Stimulated activated CD8-positive, alpha-beta memory T cell treated with anti-CD3 and anti-CD28 coated beads, Interleukin-7, amount 100 ng/mL, for 1 hour (primary cell): ENCODE data around the gene P3R3URF.

ENCODE experiments used
- DNase-seq, 2 donors: peaks; one replicate each; pipeline ENCODE4 v3.0.0-alpha.2; 2020; ENCODE audit warnings: low read depth in 2 of 2

P3R3URF gene

GRCh38 chr1:46172321-46172720 lies 4.0 kb downstream of the P3R3URF start:
- DNase-seq = no peak

- no peak for DNase-seq
These were observed 4.4 kb downstream of the P3R3URF start for GRCh38 chr1:46171871-46172270.

- DNase-seq = no peak
These were observed 4.9 kb downstream of the P3R3URF start for GRCh38 chr1:46171351-46171750.

- no peak for DNase-seq
These were observed 6.4 kb downstream of the P3R3URF start for GRCh38 chr1:46169811-46170454.

GRCh38 chr1:46168477-46168876 lies 7.8 kb downstream of the P3R3URF start:
- DNase-seq = no peak

GRCh38 chr1:46166521-46167462 lies 9.5 kb downstream of the P3R3URF start:
- no peak for DNase-seq

- DNase-seq = no peak
These were observed 16.1 kb downstream of the P3R3URF start for GRCh38 chr1:46160212-46160611.

GRCh38 chr1:46159516-46159915 lies 16.8 kb downstream of the P3R3URF start:
- no peak for DNase-seq

GRCh38 chr1:46158312-46159281 lies 17.7 kb downstream of the P3R3URF start:
- no peak for DNase-seq

GRCh38 chr1:46157916-46158311 lies 18.4 kb downstream of the P3R3URF start:
- no peak for DNase-seq

- DNase-seq = no peak
These were observed 22.6 kb downstream of the P3R3URF start for GRCh38 chr1:46153732-46154131.

GRCh38 chr1:46153228-46153627 lies 23.1 kb downstream of the P3R3URF start:
- no peak for DNase-seq

GRCh38 chr1:46152016-46152415 lies 24.3 kb downstream of the P3R3URF start:
- no peak for DNase-seq

GRCh38 chr1:46150085-46150484 lies 26.2 kb downstream of the P3R3URF start:
- DNase-seq = no peak

- DNase-seq = no peak
These were observed 28.0 kb downstream of the P3R3URF start for GRCh38 chr1:46148318-46148717.

GRCh38 chr1:46137916-46138315 lies 38.4 kb downstream of the P3R3URF start:
- no peak for DNase-seq

- no peak for DNase-seq
These were observed 39.6 kb downstream of the P3R3URF start for GRCh38 chr1:46136711-46137110.

- no peak for DNase-seq
These were observed 41.5 kb downstream of the P3R3URF start for GRCh38 chr1:46134660-46135331.

- DNase-seq = no peak
These were observed 42.4 kb downstream of the P3R3URF start for GRCh38 chr1:46133781-46134350.

GRCh38 chr1:46133181-46133658 lies 43.1 kb downstream of the P3R3URF start:
- DNase-seq = no peak
